ENCODE measurements around the gene NFYA. TPM values are rescaled to one million over a fixed set of nuclear protein-coding genes. Genes with fewer than 3 reads are reported as not detected.

NFYA gene
- total and polyA plus RNA-seq, 7 donors: 7.4 to 12.8 (median 10.2) TPM

GRCh38 chr6:41119508-41119907 is 46.7 kb downstream of the NFYA start:
- no peak overlapping the region for H3K4me3 ChIP-seq
- no peak for TF ChIP-seq EP300 (IDR thresholded peaks at IDR 0.05)
- TF ChIP-seq POLR2A (IDR thresholded peaks at IDR 0.05): no peak
- TF ChIP-seq POLR2AphosphoS5 (IDR thresholded peaks at IDR 0.05): no peak
- no peak for TF ChIP-seq CTCF (IDR thresholded peaks at IDR 0.05)
- WGBS, 2 donors: 58 to 64% methylated on average over 1 of the region's 1 CpG
- H3K9me3 ChIP-seq: no peaks in the 10 kb centered on the region
- no peak overlapping the region for H3K27ac ChIP-seq
- no peak for DNase-seq
- no peaks in the 10 kb centered on the region for H3K27me3 ChIP-seq
- intact Hi-C loops (cut with DNase I): no loop called here
- peaks cover 0 to 2% (median 0%) of the 10 kb centered on the region in 4 donors for H3K36me3 ChIP-seq
- no peaks in the 10 kb centered on the region for H3K4me1 ChIP-seq

- TF ChIP-seq POLR2AphosphoS5 (IDR thresholded peaks at IDR 0.05): no peak
- no peak for TF ChIP-seq EP300 (IDR thresholded peaks at IDR 0.05)
- no peak for TF ChIP-seq POLR2A (IDR thresholded peaks at IDR 0.05)
- TF ChIP-seq CTCF (IDR thresholded peaks at IDR 0.05): no peak
- WGBS, 2 donors: 94 to 97% methylated on average over 1 of the region's 1 CpG
- no peak overlapping the region for H3K27ac ChIP-seq
- DNase-seq: no peak
- peaks cover 0 to 5% (median 0%) of the 10 kb centered on the region in 4 donors for H3K36me3 ChIP-seq
- H3K4me1 ChIP-seq: no peaks in the 10 kb centered on the region
- no peaks in the 10 kb centered on the region for H3K27me3 ChIP-seq
- H3K4me3 ChIP-seq: no peak overlapping the region
- intact Hi-C loops (cut with DNase I): no loop called here
- H3K9me3 ChIP-seq: no peaks in the 10 kb centered on the region
These were observed 47.3 kb downstream of the NFYA start for GRCh38 chr6:41120058-41120457.

GRCh38 chr6:41122373-41122772 is 49.6 kb downstream of the NFYA start:
- TF ChIP-seq POLR2A (IDR thresholded peaks at IDR 0.05) (no peak), CTCF (IDR thresholded peaks at IDR 0.05) (no peak), EP300 (IDR thresholded peaks at IDR 0.05) (no peak), POLR2AphosphoS5 (IDR thresholded peaks at IDR 0.05) (no peak)
- intact Hi-C loops (cut with DNase I): no loop called here
- no peak overlapping the region for H3K27ac ChIP-seq
- H3K36me3 ChIP-seq: peaks cover 0 to 5% (median 0%) of the 10 kb centered on the region in 4 donors
- H3K4me1 ChIP-seq: no peaks in the 10 kb centered on the region
- H3K27me3 ChIP-seq: no peaks in the 10 kb centered on the region
- 93 to 97% methylated on average over 1 of the region's 1 CpG for WGBS, 2 donors
- no peak overlapping the region for H3K4me3 ChIP-seq
- no peak for DNase-seq
- no peaks in the 10 kb centered on the region for H3K9me3 ChIP-seq

- TF ChIP-seq EP300 (IDR thresholded peaks at IDR 0.05): no peak
- TF ChIP-seq POLR2A (IDR thresholded peaks at IDR 0.05): no peak
- TF ChIP-seq POLR2AphosphoS5 (IDR thresholded peaks at IDR 0.05): no peak
- H3K9me3 ChIP-seq: no peaks in the 10 kb centered on the region
- H3K27me3 ChIP-seq: no peaks in the 10 kb centered on the region
- intact Hi-C loops (cut with DNase I): no loop called here
- 97 to 100% methylated on average over 1 of the region's 1 CpG for WGBS, 2 donors
- DNase-seq: no peak
- H3K36me3 ChIP-seq: peaks cover 0 to 5% (median 0%) of the 10 kb centered on the region in 4 donors
- H3K4me3 ChIP-seq: no peak overlapping the region
- no peaks in the 10 kb centered on the region for H3K4me1 ChIP-seq
- no peak overlapping the region for H3K27ac ChIP-seq
These were observed 50.1 kb downstream of the NFYA start for GRCh38 chr6:41122918-41123317.

GRCh38 chr6:41125282-41125681 is 52.5 kb downstream of the NFYA start:
- Histone ChIP-seq H3K4me1 (no peaks in the 10 kb centered on the region), H3K27me3 (no peaks in the 10 kb centered on the region), H3K4me3 (no peak overlapping the region), H3K36me3 (peaks cover 0 to 5% (median 0%) of the 10 kb centered on the region in 4 donors), H3K27ac (no peak overlapping the region), H3K9me3 (no peaks in the 10 kb centered on the region)
- TF ChIP-seq POLR2AphosphoS5 (IDR thresholded peaks at IDR 0.05) (no peak), CTCF (IDR thresholded peaks at IDR 0.05) (no peak), POLR2A (IDR thresholded peaks at IDR 0.05) (no peak), EP300 (IDR thresholded peaks at IDR 0.05) (no peak)
- WGBS, 2 donors: 93 to 96% methylated on average over 3 of the region's 3 CpGs
- DNase-seq: no peak
- intact Hi-C loops (cut with DNase I): no loop called here
